Activated T-cell treated with anti-CD3 and anti-CD28 coated beads, Interleukin-2, amount 50 U/mL, for 4 hours (primary cell): ENCODE measurements around the gene CAMKK2. TPM values are rescaled to one million over a fixed set of nuclear protein-coding genes. Genes with fewer than 3 reads are reported as not detected.

Source experiments
- ATAC-seq, 2 donors: fragments of 200-7000 bp; cut with Tn5 transposase; one replicate each; pipeline ENCODE4 v1.10.0; 2021
- DNase-seq: peaks from one replicate; pipeline ENCODE4 v3.0.0-alpha.2; 2020
- H3K27me3 Mint-ChIP-seq: one replicate; pipeline ENCODE4 v1.8.0; 2021; ENCODE audit warnings: low read depth, mixed read lengths
- H3K36me3 Mint-ChIP-seq: one replicate; pipeline ENCODE4 v1.8.0; 2022; ENCODE audit warnings: mixed read lengths; ENCODE audit not compliant: insufficient read depth
- H3K4me1 Mint-ChIP-seq: one replicate; pipeline ENCODE4 v1.8.0; 2021; ENCODE audit warnings: low read depth, mixed read lengths
- H3K4me3 Mint-ChIP-seq: one replicate; pipeline ENCODE4 v1.8.0; 2021; ENCODE audit warnings: mild to moderate bottlenecking, moderate library complexity, mixed read lengths
- H3K9me3 Mint-ChIP-seq: one replicate; pipeline ENCODE4 v1.8.0; 2021; ENCODE audit warnings: mixed read lengths
- total RNA-seq, 3 donors: library from RNA; stranded (reverse); gene quantifications; one replicate each; pipeline ENCODE4 v1.2.1, GENCODE V29; 2021

Gene CAMKK2
- total RNA-seq, 3 donors from 2014 or later: 28.9 to 41.4 (median 39.3) TPM

DNA sequence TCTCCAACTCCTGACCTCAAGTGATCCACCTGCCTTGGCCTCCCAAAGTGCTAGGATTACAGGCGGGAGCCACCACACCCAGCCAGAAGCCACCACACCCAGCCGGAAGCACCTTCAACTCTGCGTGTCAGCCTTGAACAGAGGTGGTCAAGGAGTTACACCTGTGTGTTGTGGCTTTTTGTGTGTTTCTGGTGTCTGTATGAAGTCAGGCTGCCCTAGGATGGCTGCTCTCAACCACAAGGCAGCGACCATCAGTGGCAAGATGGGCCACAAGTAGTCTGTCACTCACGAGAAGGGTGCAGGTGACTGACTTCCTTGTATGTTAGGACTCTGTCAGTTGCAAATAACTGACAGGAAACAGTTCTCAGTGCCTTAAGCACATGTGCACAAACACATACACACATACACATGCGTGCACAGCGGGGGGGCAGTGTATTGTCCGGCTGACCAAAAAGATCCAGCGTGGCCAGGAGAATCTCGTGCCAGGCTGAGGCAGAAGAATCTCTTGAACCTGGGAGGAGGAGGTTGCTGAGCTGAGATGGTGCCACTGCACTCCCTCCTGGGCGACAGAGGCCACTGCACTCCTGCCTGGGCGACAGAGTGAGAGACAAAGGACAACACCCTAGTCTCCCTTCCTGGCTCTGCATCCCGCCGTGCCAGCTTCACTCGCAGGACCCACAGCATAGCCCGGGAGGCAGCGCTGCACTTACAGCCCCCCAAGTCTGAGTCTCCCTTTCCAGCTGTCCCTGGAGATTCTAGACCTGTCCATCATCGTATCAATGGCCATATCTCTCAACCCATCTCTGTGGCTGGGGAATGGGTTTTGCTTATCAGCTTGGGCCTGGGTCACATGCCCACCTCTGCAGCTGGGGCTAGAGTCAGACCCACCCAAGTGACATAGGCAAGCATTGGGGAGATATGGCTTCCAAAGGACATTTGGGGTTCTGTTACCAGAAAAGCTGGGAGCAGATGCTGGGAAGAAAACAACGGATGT, 72.9 kb downstream of the CAMKK2 start:
- ATAC-seq: peak; percentile 58 to 62
- DNase-seq: peak; percentile 21
- Mint-ChIP-seq H3K4me1 (peaks cover 36% of the 10 kb centered on the region), H3K9me3 (no peaks in the 10 kb centered on the region), H3K4me3 (peak overlapping the region; percentile 10), H3K36me3 (peaks cover 7% of the 10 kb centered on the region), H3K27me3 (no peaks in the 10 kb centered on the region)

DNA sequence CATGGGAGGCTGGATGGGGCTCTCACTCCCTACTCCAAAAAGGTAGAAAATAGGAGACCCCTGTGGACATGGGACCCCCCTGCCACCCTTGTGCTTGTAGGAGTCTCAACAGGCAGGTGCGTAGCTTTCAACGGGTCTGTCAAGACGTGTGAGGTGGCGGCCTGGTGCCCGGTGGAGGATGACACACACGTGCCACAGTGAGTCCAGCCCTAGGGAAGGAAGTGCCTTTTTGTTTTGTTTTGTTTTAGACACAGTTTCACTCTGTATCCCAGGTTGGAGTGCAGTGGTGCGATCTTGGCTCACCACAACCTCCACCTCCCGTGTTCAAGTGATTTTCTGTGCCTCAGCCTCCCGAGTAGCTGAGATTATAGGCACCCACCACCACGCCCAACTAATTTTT, 73.7 kb downstream of the CAMKK2 start:
- DNase-seq: no peak
- H3K4me1 Mint-ChIP-seq: peaks cover 36% of the 10 kb centered on the region

DNA sequence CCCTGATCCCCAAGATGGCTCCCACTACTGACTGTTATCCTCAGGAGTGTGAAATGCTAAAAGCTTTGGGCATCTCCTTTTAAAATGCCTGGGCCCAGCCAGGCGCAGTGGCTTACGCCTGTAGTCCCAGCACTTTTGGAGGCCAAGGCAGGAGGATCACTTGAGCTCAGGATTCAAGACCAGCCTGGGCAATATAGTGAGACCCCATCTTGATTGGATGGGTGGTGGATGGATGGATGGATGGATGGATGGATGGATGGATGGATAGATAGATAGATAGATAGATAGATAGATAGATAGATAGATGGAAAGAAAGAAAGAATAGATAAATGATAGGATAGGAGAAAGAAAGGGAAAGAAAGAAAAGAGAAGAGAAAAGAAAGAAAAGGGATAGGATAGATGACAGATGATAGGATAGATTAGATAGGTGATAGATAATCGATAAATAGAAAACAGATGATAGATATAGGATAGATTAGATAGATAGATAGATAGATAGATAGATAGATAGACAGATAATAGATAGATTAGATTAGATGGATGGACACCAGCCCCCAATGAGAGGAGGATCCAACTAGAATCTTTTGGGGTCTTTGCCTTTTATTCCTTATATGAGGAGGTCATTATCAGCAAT, 77.0 kb downstream of the CAMKK2 start:
- Mint-ChIP-seq H3K4me3 (no peak overlapping the region), H3K4me1 (peaks cover 32% of the 10 kb centered on the region), H3K27me3 (no peaks in the 10 kb centered on the region), H3K36me3 (peaks cover 15% of the 10 kb centered on the region), H3K9me3 (no peaks in the 10 kb centered on the region)
- DNase-seq (no peak), ATAC-seq (no peak)

More for the DNA sequence above, 73.7 kb downstream of the CAMKK2 start:
- H3K27me3 Mint-ChIP-seq: no peaks in the 10 kb centered on the region
- H3K4me3 Mint-ChIP-seq: no peak overlapping the region
- H3K36me3 Mint-ChIP-seq: peaks cover 9% of the 10 kb centered on the region
- no peaks in the 10 kb centered on the region for H3K9me3 Mint-ChIP-seq
- ATAC-seq: peak in 1 of 2 donors; percentile 8

GRCh38 chr12:121218588-121219352, 77.7 kb downstream of the CAMKK2 start:
- Mint-ChIP-seq H3K9me3 (no peaks in the 10 kb centered on the region), H3K36me3 (peaks cover 15% of the 10 kb centered on the region), H3K27me3 (no peaks in the 10 kb centered on the region), H3K4me3 (no peak overlapping the region), H3K4me1 (peaks cover 34% of the 10 kb centered on the region)
- DNase-seq (no peak), ATAC-seq (no peak)

GRCh38 chr12:121217761-121218160, 78.7 kb downstream of the CAMKK2 start:
- no peaks in the 10 kb centered on the region for H3K27me3 Mint-ChIP-seq

DNA sequence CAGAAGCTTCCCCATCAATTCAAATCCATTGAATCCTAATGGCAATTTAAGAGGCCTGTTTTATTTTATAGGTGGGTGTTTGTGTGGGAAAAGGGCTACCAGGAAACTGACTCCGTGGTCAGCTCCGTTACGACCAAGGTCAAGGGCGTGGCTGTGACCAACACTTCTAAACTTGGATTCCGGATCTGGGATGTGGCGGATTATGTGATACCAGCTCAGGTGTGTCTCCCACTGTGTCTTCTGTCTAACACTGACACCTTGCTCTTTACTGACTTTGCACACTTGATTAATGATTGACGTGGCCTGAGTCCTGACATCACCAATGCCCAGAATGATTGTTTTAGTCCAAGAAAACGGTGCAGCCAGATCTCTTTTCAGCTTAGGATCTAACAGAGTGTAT, 79.4 kb downstream of the CAMKK2 start:
- Mint-ChIP-seq H3K9me3 (no peaks in the 10 kb centered on the region), H3K36me3 (peaks cover 17% of the 10 kb centered on the region), H3K27me3 (no peaks in the 10 kb centered on the region), H3K4me1 (peaks cover 25% of the 10 kb centered on the region), H3K4me3 (no peak overlapping the region)
- DNase-seq (no peak), ATAC-seq (no peak)

More at GRCh38 chr12:121217761-121218160, 78.7 kb downstream of the CAMKK2 start:
- H3K9me3 Mint-ChIP-seq: no peaks in the 10 kb centered on the region
- no peak for ATAC-seq
- no peak overlapping the region for H3K4me3 Mint-ChIP-seq
- peaks cover 17% of the 10 kb centered on the region for H3K36me3 Mint-ChIP-seq
- peaks cover 27% of the 10 kb centered on the region for H3K4me1 Mint-ChIP-seq
- DNase-seq: no peak

- DNase-seq (no peak), ATAC-seq (no peak)
- Mint-ChIP-seq H3K36me3 (peaks cover 16% of the 10 kb centered on the region), H3K4me3 (no peak overlapping the region), H3K9me3 (no peaks in the 10 kb centered on the region), H3K27me3 (no peaks in the 10 kb centered on the region), H3K4me1 (peaks cover 29% of the 10 kb centered on the region)
Observed at GRCh38 chr12:121216102-121216501, 80.4 kb downstream of the CAMKK2 start.

- Mint-ChIP-seq H3K9me3 (no peaks in the 10 kb centered on the region), H3K4me3 (peak overlapping the region; percentile 33), H3K36me3 (peaks cover 16% of the 10 kb centered on the region), H3K4me1 (peaks cover 33% of the 10 kb centered on the region), H3K27me3 (no peaks in the 10 kb centered on the region)
- DNase-seq (no peak), ATAC-seq (no peak)
Observed at GRCh38 chr12:121214855-121215745, 81.4 kb downstream of the CAMKK2 start.

DNA sequence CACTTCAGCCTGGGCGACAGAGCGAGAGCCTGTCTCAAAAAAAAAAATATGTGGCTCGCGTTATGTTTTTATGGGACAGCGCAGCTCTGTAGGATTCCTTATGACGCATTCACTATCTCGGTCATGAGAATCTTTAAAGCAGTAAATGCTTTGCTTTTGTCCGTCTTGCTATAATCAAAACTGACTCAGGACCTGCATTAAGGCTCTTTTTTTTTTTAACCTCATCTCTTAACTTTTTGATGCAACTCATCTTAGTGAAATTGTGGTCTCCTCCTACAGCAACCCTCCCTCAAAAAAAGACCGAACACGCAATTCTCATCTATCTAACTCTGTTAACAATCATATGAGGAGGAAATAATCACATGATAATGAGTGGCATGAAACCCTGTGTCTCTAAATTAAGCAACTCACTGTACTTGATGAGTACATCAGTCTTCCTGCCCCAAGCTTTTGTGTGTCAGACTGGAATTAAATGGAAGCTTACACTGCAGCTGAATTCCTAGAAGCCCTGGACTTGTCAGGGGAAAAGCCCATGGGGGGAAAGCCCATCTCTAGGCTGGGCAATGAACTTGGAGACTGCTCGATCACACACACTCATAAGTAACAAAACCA, 82.2 kb downstream of the CAMKK2 start:
- Mint-ChIP-seq H3K4me3 (peak overlapping the region; percentile 33), H3K9me3 (no peaks in the 10 kb centered on the region), H3K36me3 (peaks cover 16% of the 10 kb centered on the region), H3K27me3 (no peaks in the 10 kb centered on the region), H3K4me1 (peaks cover 35% of the 10 kb centered on the region)
- peak; percentile 43 to 44 for ATAC-seq
- peak; percentile 27 for DNase-seq

DNA sequence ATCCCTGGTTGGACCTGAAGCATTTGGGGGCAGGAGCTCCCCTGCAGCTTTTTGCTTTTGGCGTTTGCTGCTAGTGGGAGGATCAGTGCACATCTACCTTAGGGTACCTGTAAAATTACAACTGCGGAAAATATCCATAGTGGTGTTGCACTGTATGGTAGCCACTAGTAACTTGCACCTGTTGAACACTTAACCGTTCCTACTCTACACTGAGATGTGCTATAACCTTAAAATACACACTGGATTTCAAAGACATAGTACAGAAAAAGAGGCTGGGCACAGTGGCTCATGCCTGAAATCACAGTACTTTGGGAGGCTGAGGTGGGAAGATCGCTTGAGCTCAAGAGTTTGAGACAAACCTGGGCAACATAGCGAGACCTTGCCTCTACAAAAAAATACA, 83.6 kb downstream of the CAMKK2 start:
- H3K4me1 Mint-ChIP-seq: peaks cover 35% of the 10 kb centered on the region

GRCh38 chr12:121209624-121210572, 86.6 kb downstream of the CAMKK2 start, which contains the start of gene P2RX4:
Gene P2RX4, plus strand, starts transcription at chr12:121210129. Its CDS starts 36 bp downstream, at chr12:121210165.
- ATAC-seq: peak; percentile 77 to 78
- peaks cover 3% of the 10 kb centered on the region for H3K36me3 Mint-ChIP-seq
- no peaks in the 10 kb centered on the region for H3K27me3 Mint-ChIP-seq
- DNase-seq: peak; percentile 80
- peak within 1 kb of the TSS; percentile 83 for H3K4me3 Mint-ChIP-seq
- H3K4me1 Mint-ChIP-seq: peaks cover 24% of the 10 kb centered on the region
- no peaks in the 10 kb centered on the region for H3K9me3 Mint-ChIP-seq

More for the DNA sequence above, 83.6 kb downstream of the CAMKK2 start:
- no peak for DNase-seq
- no peaks in the 10 kb centered on the region for H3K9me3 Mint-ChIP-seq
- peaks cover 10% of the 10 kb centered on the region for H3K36me3 Mint-ChIP-seq
- no peak for ATAC-seq
- H3K4me3 Mint-ChIP-seq: no peak overlapping the region
- H3K27me3 Mint-ChIP-seq: no peaks in the 10 kb centered on the region

DNA sequence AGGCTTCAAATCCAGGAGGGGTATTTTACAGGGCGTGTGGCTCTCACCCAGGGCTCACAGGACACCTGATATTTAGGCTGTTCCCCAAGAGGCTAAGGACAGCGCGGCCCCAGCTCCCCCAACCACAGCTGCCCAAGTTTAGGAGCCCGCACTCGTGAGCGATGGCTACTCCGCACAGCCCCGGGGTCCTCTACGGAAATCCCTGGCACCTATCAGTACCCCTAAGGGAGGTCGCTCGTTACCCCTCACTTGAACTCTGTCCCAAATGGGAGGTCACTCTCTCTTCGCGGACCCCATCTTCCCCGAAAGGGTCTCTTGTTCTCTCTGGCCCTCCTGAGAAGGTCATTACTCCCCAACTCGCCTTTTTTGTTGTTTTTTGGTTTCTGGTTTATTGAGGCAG, 87.3 kb downstream of the CAMKK2 start:
- H3K4me1 Mint-ChIP-seq: peaks cover 19% of the 10 kb centered on the region
- ATAC-seq (no peak), DNase-seq (no peak)
- no peaks in the 10 kb centered on the region for H3K27me3 Mint-ChIP-seq
- peaks cover 3% of the 10 kb centered on the region for H3K36me3 Mint-ChIP-seq
- H3K4me3 Mint-ChIP-seq: peak overlapping the region; percentile 70
- no peaks in the 10 kb centered on the region for H3K9me3 Mint-ChIP-seq
